Measurements from ENCODE around the gene EPHB3.

Gene EPHB3

GRCh38 chr3:184629555-184630160 is 68.1 kb downstream of the EPHB3 start:
- no peak for DNase-seq

- no peak for DNase-seq
These were observed 69.4 kb downstream of the EPHB3 start for GRCh38 chr3:184630861-184631471.

- no peak for DNase-seq
These were observed 69.9 kb downstream of the EPHB3 start for GRCh38 chr3:184631472-184631861.
